Measurements from ENCODE around the gene CAPN9.

Gene CAPN9

DNA sequence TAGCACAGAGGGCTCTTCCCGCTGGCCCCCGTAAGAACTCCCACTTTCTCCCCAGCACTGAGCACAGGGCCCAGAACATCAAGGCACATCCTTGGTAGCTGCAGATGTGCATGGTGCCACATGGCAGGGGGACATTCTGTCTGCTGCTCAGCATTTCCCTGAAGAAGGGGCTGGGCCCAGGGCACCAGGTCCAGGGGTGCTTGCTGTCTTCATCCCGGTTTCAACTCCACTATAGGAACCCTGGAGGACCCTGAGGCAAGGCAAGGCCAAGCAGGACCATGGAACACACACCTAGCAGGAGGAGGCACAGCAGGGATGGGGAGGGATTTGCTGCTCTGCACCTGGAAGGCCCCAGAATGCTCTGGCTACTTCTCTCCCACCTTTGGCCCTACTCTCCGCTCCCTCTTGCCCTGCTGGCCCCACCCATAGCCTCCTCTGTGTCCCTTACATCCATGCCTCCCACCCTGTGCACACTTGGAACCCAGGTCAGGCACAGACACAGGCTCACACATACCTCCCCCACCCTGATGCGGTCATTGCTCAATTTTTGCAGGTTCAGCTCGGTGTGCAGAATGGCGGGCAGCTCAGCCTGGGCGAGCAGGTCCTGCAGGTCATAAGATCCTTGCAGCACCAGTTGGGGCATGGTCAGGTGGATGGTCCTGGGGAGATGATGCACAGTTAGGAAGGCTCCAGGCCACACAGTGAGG, 43.4 kb upstream of the CAPN9 start:
- Histone ChIP-seq H3K36me3 (ENCODE audit: insufficient read depth, low read length) (no peaks in the 10 kb centered on the region), H3K9ac (ENCODE audit: insufficient read length) (no peak overlapping the region), H3K27ac (no peak overlapping the region), H3K4me3 (no peak overlapping the region), H3K9me3 (ENCODE audit: low read depth, low read length) (no peaks in the 10 kb centered on the region)
- TF ChIP-seq EZH2 (IDR thresholded peaks at IDR 0.05) (no peak), FOXP2 (optimal IDR thresholded peaks at IDR 0.05; ENCODE audit: control extremely low read depth, extremely low read length, insufficient read depth) (no peak), POLR2AphosphoS5 (IDR thresholded peaks at IDR 0.05; ENCODE audit: borderline replicate concordance, low read depth, low read length) (no peak)
- no peak for DNase-seq (ENCODE audit: low read depth, low spot score)

DNA sequence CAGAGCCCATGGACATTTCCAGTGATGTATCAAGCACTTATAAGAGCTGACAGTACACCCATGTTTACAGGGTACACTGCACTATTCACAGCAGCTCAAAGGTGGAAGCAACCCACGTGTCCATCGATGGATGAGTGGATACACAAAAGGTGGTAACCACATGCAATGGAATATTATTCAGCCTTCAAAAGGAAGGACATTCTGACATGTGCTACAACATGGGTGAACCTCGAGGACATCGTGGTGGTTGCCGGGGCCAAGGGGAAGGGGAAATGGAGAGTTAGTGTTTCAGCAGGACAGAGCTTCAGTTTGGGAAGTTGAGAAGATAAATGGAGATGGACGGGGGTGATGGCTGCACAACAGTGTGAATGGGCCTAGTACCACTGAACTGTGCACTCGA, 42.4 kb upstream of the CAPN9 start:
- H3K9ac ChIP-seq (ENCODE audit: insufficient read length) = no peak overlapping the region
- no peaks in the 10 kb centered on the region for H3K9me3 ChIP-seq (ENCODE audit: low read depth, low read length)
- TF ChIP-seq EZH2 (IDR thresholded peaks at IDR 0.05) (no peak), POLR2AphosphoS5 (IDR thresholded peaks at IDR 0.05; ENCODE audit: borderline replicate concordance, low read depth, low read length) (no peak), FOXP2 (optimal IDR thresholded peaks at IDR 0.05; ENCODE audit: control extremely low read depth, extremely low read length, insufficient read depth) (no peak)
- H3K4me3 ChIP-seq = no peak overlapping the region
- no peak for DNase-seq (ENCODE audit: low read depth, low spot score)
- H3K27ac ChIP-seq = no peak overlapping the region
- no peaks in the 10 kb centered on the region for H3K36me3 ChIP-seq (ENCODE audit: insufficient read depth, low read length)

DNA sequence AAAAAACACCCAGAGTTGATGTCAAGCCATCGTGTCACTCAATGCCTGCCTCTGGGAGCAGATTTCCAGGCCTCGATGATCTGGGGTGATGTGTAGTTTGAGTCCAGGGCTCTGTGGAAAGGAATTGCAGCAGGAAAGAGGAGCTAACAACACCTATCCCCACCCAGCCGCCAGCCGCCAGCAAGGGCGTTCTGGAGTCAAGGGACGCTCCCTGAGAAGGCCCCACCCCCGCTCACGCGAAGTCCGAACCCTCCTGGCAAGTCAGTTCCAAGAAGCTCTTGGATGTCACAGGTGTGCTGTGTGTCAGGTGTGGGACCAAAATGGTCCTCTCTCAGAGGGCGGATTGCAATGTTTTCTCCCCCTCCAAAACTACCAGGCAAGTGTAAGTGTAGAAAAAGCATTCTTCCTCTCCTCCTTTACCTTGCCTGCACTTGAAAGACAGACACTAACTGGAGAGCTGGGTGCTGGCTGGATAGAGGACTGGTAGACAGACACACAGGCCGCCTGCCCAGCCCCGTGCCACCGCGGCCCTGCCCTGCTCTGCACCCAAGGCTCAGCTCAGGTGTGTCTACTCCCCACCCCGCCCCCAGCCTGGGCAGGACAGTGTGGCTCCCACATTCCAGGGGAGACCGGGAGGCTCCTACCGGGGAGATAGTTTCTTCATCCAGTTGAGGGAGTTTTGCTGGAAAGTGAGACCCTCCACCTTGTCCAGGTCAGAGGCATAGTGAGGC, 41.7 kb upstream of the CAPN9 start:
- Histone ChIP-seq H3K4me3 (no peak overlapping the region), H3K9ac (ENCODE audit: insufficient read length) (no peak overlapping the region), H3K27ac (no peak overlapping the region), H3K36me3 (ENCODE audit: insufficient read depth, low read length) (no peaks in the 10 kb centered on the region), H3K9me3 (ENCODE audit: low read depth, low read length) (no peaks in the 10 kb centered on the region)
- no peak for DNase-seq (ENCODE audit: low read depth, low spot score)
- TF ChIP-seq EZH2 (IDR thresholded peaks at IDR 0.05) = no peak
- no peak for TF ChIP-seq FOXP2 (optimal IDR thresholded peaks at IDR 0.05; ENCODE audit: control extremely low read depth, extremely low read length, insufficient read depth)
- no peak for TF ChIP-seq POLR2AphosphoS5 (IDR thresholded peaks at IDR 0.05; ENCODE audit: borderline replicate concordance, low read depth, low read length)

DNA sequence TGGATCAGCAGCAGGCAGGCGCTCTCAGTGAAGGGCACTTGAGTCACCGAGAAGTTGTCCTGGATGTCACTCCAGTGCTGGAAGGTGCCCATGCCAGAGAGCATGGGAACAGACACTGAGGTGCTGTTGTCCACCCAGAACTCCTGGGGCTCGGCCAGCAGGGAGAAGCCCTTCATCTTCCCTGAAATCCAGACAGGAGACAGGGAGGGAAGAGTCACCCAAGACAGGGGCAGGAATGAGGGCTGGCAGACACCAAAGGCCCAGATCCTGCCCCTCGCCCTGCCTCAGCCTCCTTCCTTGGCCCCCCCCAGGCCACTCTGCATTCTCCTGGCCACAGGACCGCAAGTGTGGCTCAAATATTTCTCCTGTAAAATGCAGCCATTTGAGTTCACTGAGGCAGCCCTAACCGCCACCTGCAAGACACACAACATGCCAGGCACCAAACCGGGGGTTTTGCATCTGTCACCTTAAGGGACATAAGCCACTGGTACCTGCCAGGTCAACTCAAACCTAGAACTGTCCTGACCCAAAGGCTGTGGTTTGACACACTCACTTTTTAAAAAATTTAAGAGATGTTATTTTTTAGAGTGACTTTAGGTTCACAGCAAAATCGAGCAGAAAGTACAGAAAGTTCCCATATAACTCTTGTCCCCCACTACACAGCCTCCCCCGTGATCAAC, 41.0 kb upstream of the CAPN9 start:
- no peak overlapping the region for H3K4me3 ChIP-seq
- no peak overlapping the region for H3K9ac ChIP-seq (ENCODE audit: insufficient read length)
- no peak for TF ChIP-seq POLR2AphosphoS5 (IDR thresholded peaks at IDR 0.05; ENCODE audit: borderline replicate concordance, low read depth, low read length)
- TF ChIP-seq EZH2 (IDR thresholded peaks at IDR 0.05) = no peak
- TF ChIP-seq FOXP2 (optimal IDR thresholded peaks at IDR 0.05; ENCODE audit: control extremely low read depth, extremely low read length, insufficient read depth) = no peak
- no peak for DNase-seq (ENCODE audit: low read depth, low spot score)
- no peaks in the 10 kb centered on the region for H3K36me3 ChIP-seq (ENCODE audit: insufficient read depth, low read length)
- no peak overlapping the region for H3K27ac ChIP-seq
- no peaks in the 10 kb centered on the region for H3K9me3 ChIP-seq (ENCODE audit: low read depth, low read length)

DNA sequence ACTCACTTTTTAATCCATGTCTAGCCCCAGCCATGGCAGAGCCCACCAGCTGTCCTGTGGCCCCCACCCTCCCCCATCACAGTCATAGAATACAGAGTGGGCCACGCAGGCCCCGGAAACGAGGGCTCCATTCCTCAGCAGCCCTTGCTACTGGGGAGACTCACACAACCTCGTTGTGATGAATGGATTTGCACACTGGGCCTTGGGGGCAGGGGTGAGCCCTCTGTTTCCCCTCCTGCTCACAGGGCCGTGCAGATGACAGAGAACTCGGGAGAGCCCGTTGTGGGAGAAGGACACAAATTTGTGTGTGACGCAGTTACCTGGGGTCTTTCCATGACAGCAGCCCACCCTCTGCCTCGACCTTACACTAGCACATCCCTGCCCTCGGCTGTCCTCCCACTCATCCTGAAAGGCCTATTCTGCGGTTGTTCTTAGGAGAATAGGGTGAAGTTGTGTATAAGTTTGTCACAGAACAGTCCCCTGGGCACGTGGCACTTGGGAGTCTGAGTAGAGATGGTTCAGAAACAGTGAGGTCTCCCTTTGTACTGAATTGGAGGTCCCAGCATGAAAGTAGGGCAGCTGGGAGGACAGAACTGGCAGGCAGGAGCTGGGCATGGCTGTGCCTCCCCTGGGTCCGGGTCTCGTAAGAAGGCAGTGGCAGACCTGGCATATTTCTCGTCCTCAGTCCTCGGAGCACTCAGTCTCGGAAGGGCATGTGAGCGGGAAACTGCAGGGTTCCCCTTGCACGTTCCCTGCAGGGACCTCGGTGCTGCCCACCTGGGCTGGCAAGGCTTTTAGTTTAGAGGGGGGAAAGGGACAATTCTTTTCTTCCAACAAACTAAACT, 40.1 kb upstream of the CAPN9 start:
- DNase-seq (ENCODE audit: low read depth, low spot score) = no peak
- no peak overlapping the region for H3K4me3 ChIP-seq
- H3K9ac ChIP-seq (ENCODE audit: insufficient read length) = no peak overlapping the region
- H3K27ac ChIP-seq = no peak overlapping the region
- H3K36me3 ChIP-seq (ENCODE audit: insufficient read depth, low read length) = no peaks in the 10 kb centered on the region
- H3K9me3 ChIP-seq (ENCODE audit: low read depth, low read length) = no peaks in the 10 kb centered on the region
- TF ChIP-seq FOXP2 (optimal IDR thresholded peaks at IDR 0.05; ENCODE audit: control extremely low read depth, extremely low read length, insufficient read depth) = no peak
- no peak for TF ChIP-seq EZH2 (IDR thresholded peaks at IDR 0.05)
- no peak for TF ChIP-seq POLR2AphosphoS5 (IDR thresholded peaks at IDR 0.05; ENCODE audit: borderline replicate concordance, low read depth, low read length)

GRCh38 chr1:230707732-230708630, 39.2 kb upstream of the CAPN9 start:
- H3K9me3 ChIP-seq (ENCODE audit: low read depth, low read length) = no peaks in the 10 kb centered on the region
- no peaks in the 10 kb centered on the region for H3K36me3 ChIP-seq (ENCODE audit: insufficient read depth, low read length)
- H3K9ac ChIP-seq (ENCODE audit: insufficient read length) = no peak overlapping the region
- no peak for DNase-seq (ENCODE audit: low read depth, low spot score)
- no peak overlapping the region for H3K4me3 ChIP-seq
- TF ChIP-seq EZH2 (IDR thresholded peaks at IDR 0.05) (no peak), FOXP2 (optimal IDR thresholded peaks at IDR 0.05; ENCODE audit: control extremely low read depth, extremely low read length, insufficient read depth) (no peak), POLR2AphosphoS5 (IDR thresholded peaks at IDR 0.05; ENCODE audit: borderline replicate concordance, low read depth, low read length) (no peak)
- H3K27ac ChIP-seq = no peak overlapping the region

All from SK-N-MC (cell line).